Measurements from ENCODE around the gene GRM4.
"Not testable (repeated sequence)": the region's sequence is repeated elsewhere in the genome, so short reads cannot be mapped to it uniquely, and the experiment has no call there.

The GRM4 gene

DNA sequence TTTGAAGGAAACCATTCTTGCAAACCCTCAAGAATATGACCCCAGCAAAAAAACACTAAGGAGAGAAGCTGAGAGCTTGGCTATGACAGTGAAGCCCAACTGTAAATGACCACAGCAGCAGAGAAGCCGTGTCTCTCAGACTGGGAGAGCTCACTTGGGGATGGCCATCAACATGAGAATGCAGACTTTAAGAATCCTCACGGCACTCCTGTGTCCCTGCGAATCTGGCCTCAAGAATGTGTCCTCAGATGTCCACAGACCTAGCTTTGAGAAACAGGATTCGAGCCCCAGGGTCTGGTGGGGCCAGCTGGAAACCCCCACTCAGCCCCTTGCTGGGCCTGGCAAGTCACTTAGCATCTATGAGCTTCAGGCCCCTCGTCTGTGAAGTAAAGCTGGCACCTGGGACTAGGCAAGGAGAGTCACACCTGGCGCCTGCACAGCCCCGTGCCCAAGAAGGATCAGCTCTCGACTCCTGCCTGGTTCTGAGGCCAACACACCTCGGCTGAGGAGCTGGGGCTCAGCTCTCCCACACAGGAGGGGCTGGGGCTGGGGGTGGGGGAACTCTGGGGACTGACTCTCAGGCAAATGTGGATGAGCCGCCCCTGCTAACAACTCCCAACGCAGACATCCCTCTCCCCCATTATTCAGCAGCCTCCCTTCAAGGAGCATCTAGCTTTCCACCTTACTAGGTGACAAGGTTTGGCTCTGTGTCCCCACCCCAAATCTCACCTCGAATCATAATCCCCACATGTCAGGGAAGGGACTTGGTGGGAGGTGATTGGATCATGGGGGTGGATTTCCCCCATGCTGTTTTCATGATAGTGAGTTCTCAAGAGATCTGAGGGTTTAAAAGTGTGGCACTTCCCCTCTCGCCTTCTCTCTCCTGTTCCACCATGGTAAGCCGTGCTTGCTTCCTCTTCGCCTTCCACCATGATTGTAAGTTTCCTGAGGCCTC is 97.7 kb downstream of the GRM4 start:
- TF ChIP-seq, protein P1, sequence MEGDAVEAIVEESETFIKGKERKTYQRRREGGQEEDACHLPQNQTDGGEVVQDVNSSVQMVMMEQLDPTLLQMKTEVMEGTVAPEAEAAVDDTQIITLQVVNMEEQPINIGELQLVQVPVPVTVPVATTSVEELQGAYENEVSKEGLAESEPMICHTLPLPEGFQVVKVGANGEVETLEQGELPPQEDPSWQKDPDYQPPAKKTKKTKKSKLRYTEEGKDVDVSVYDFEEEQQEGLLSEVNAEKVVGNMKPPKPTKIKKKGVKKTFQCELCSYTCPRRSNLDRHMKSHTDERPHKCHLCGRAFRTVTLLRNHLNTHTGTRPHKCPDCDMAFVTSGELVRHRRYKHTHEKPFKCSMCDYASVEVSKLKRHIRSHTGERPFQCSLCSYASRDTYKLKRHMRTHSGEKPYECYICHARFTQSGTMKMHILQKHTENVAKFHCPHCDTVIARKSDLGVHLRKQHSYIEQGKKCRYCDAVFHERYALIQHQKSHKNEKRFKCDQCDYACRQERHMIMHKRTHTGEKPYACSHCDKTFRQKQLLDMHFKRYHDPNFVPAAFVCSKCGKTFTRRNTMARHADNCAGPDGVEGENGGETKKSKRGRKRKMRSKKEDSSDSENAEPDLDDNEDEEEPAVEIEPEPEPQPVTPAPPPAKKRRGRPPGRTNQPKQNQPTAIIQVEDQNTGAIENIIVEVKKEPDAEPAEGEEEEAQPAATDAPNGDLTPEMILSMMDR (IDR thresholded peaks at IDR 0.05; ENCODE audit: low read depth, low read length), result no peak
- H3K4me3 ChIP-seq (replicated peaks in 1 of 2; ENCODE audit: low read depth in 2 of 2, low read length in 2 of 2), result no peak overlapping the region
- DNase-seq (ENCODE audit: low read depth in 2 of 2), result no peak

DNA sequence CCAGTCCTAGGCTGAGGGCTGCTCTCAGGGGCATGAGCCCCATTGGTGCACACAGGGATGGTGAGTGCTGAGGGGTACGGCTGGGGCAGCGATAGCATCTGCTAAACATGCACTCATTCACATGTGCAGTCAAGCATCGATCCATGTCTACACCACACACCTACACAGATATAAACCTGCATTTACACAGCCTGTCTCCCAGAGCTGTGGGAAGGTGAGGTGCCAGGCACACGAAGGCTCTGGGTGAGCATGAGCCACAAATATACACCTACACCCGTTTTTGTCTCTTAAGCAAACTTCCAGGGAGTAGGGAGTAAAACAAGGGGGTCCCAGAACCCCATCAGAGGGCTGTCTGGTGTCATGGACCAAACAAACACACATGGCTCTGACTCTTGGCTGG is 99.3 kb downstream of the GRM4 start:
- TF ChIP-seq, protein P1 (IDR thresholded peaks at IDR 0.05; ENCODE audit: low read depth, low read length), result no peak
- DNase-seq (ENCODE audit: low read depth in 2 of 2), result no peak
- no peak overlapping the region for H3K4me3 ChIP-seq (replicated peaks in 1 of 2; ENCODE audit: low read depth in 2 of 2, low read length in 2 of 2)

DNA sequence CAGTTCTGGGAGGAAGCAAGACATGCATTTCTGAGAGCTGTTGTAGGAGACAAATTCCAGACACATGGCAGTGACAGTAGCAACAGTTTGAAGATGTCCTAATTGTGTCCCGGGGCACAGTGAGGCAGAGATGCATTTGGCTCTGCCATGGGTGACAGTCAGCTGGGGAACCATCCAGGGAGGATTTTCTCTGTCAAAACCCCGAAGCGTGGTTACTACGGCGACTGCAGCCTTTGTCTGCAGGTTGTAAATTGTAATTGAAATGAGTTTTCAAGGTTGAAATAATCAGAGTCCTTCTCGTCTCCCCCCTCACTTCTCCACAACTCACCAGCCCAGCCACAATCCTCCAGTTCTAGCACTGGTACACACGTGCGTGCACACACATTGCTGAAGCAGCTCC is 100.1 kb downstream of the GRM4 start:
- TF ChIP-seq, protein P1 (IDR thresholded peaks at IDR 0.05; ENCODE audit: low read depth, low read length), result no peak

DNA sequence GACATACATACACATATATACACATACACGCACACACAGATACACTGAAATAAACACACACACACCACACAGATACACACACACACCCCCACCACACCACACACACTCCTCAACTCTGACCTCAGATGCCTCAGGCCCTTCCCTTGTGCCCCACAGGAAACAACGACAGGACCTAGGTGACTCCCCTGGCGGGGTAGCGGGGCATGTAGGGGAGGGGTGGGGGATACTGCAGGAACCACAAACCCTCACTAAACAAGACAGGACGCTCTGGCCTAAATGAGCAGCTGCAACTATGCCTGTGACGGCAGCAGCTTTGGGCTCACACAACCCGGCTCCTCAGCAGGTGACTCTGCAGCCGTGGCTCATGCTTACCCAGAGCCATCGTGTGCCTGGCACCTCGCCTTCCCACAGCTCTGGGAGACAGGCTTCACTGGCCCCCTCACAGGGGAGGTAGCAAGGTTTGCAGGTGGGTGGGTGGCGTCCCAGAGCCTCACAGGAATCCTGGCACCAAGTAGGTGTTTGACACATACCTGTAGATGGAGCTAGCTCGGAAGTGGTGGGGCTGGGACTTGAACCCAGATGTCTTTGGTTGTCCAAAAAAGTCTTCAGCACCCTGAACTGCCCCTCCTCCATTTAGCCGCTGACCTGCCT is 100.8 kb downstream of the GRM4 start:
- DNase-seq (ENCODE audit: low read depth in 2 of 2), result no peak

More for the DNA sequence above, 100.1 kb downstream of the GRM4 start:
- no peak overlapping the region for H3K4me3 ChIP-seq (replicated peaks in 1 of 2; ENCODE audit: low read depth in 2 of 2, low read length in 2 of 2)
- no peak for DNase-seq (ENCODE audit: low read depth in 2 of 2)

DNA sequence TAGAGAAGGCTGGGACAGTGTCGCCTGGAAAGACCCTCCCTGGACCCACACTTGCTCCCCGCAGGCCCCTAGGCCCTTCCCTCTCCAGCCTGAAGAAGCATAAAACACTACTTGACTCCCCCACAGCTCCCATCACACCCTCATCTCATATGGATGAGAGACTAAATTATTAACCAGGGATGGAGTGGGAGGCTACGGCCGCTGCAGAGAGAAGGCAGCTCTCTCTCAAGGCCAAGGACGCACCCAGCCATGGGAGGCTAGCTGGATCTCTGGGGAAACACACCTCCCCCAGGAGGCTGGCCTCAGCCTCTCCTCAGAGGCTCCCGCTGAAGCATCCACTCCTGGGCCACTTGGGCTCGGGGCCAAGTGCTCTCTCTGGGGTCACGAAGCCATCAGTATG is 102.5 kb downstream of the GRM4 start:
- DNase-seq (ENCODE audit: low read depth in 2 of 2), result no peak
- TF ChIP-seq, protein P1 (IDR thresholded peaks at IDR 0.05; ENCODE audit: low read depth, low read length), result no peak
- H3K4me3 ChIP-seq (replicated peaks in 1 of 2; ENCODE audit: low read depth in 2 of 2, low read length in 2 of 2), result no peak overlapping the region

More for the DNA sequence above, 100.8 kb downstream of the GRM4 start:
- H3K4me3 ChIP-seq (replicated peaks in 1 of 2; ENCODE audit: low read depth in 2 of 2, low read length in 2 of 2), result no peak overlapping the region
- TF ChIP-seq, protein P1 (IDR thresholded peaks at IDR 0.05; ENCODE audit: low read depth, low read length), result no peak

DNA sequence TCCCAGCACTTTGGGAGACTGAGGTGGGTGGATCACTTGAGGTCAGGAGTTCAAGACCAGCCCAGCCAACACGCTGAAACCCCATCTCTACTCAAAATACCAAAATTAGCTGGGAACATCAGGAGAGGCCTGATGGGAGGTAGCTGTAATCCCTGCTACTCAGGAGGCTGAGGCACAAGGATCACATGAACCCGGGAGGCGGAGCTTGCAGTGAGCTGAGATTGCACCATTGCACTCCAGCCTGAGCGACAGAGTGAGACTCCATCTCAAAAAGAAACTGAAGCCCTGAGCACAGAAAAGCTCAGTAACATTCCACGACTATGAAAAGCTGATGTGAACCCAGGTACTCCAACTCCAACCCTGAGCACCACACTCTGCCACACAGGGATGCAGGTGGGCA is 103.9 kb downstream of the GRM4 start:
- not testable (repeated sequence) for DNase-seq (ENCODE audit: low read depth in 2 of 2); H3K4me3 ChIP-seq (replicated peaks in 1 of 2; ENCODE audit: low read depth in 2 of 2, low read length in 2 of 2)

DNA sequence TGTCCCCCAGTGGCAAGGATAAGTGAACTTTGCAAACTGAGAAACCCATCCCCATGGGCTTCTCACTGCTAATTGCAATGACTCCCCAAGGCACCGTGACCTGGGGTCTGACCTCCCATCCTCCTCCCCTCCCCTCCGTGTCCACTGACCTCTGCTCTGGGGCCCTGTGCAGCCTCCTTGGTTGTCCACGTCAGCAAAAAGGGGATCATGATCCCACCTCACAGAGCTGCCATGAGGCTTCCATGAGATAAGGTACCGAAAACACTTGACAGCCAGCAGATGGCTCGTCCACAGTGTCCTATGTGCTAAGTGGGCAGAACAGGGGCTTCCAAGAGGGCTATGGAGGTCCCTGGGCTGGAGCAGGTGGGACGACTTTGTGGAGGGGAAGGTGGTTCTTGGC is 104.5 kb downstream of the GRM4 start:
- TF ChIP-seq, protein P1 (IDR thresholded peaks at IDR 0.05; ENCODE audit: low read depth, low read length), result no peak
- no peak for DNase-seq (ENCODE audit: low read depth in 2 of 2)
- no peak overlapping the region for H3K4me3 ChIP-seq (replicated peaks in 1 of 2; ENCODE audit: low read depth in 2 of 2, low read length in 2 of 2)

Measured in cardiac fibroblast (primary cell).